Measurements from ENCODE around the gene YTHDF1. TPM values are rescaled to one million over a fixed set of nuclear protein-coding genes. Genes with fewer than 3 reads are reported as not detected.

YTHDF1 gene
- total and polyA plus RNA-seq, 2 donors (not counting 1 experiment from before 2014, with no cell fraction given) = 16.3 to 25.9 TPM

DNA sequence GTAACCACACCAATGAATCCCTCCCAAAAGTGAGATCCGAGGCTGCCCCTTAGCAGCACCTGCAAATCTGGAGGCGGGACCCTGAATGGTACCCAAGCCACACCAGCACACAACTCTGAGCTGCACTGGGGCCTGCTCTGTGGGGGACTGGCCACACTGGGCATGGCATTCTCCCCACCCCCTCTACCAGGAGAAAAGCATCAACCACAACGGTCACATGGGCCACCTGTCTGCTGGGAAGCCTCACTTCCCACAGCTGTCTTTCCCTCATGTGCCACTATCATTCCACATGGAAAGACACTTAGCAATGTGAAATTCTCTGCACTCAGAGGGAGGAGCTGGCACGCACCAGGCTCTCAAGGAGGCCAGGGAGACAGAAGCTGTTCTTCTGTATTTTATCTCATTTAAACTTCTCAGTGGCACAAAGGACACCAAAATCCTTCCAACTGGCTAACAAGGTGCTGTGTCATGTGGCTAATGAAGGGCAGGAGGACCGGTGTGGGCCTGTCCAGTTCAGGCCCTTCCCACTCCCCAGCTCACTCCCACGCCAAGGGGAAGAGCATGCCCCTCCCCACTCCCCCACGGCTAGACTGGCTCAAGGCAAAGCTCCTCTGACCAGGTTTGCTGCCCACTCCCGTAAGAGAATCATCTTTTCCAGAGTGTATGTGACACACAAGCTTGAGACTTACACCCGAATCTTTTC, 19.0 kb downstream of the YTHDF1 start:
- peaks cover 4% of the 10 kb centered on the region for H4K20me1 ChIP-seq (ENCODE audit: control insufficient read depth, extremely low read depth, insufficient read depth, low read length)

DNA sequence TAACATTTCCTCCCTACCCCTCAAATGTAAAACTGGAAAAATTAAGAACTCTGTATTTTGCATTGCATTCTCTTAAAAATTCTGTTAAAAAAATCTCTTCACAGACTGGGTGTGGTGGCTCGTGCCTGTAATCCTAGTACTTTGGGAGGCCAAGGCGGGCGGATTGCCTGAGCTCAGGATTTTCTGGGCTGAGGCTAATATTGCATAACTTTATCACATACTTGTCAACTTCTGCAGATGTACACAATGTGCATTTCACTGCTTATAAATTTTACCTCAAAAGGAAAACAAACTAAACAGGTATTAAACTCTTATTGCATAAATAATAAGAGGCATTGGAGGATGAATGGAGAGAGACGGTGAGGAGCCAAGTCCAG, 21.1 kb downstream of the YTHDF1 start:
- Histone ChIP-seq H3K4me1 (ENCODE audit: control insufficient read depth, extremely low read depth, insufficient read depth, low read length) (no peaks in the 10 kb centered on the region), H4K20me1 (ENCODE audit: control insufficient read depth, extremely low read depth, insufficient read depth, low read length) (peaks cover 4% of the 10 kb centered on the region)

More for the DNA sequence above, 19.0 kb downstream of the YTHDF1 start:
- H2AFZ ChIP-seq (ENCODE audit: low read length) = no peak overlapping the region
- H3K4me2 ChIP-seq (ENCODE audit: extremely low read depth, insufficient read depth, low read length) = no peak overlapping the region
- peak in 1 of 2 donors; percentile 24 for DNase-seq (ENCODE audit: low read depth in 2 of 2)
- no peak overlapping the region for H3K4me3 ChIP-seq (replicated peaks in 1 of 4; ENCODE audit: control extremely low read depth in 1 of 4, insufficient read depth in 1 of 4, low read depth in 3 of 4, low read length in 4 of 4)
- peaks cover 34% of the 10 kb centered on the region for H3K79me2 ChIP-seq (ENCODE audit: control insufficient read depth, insufficient read depth, low read length)
- no peaks in the 10 kb centered on the region for H3K9me3 ChIP-seq (ENCODE audit: control insufficient read depth, insufficient read depth, low read depth, low read length)
- H3K27ac ChIP-seq (ENCODE audit: insufficient read depth, low read length) = no peak overlapping the region
- no peaks in the 10 kb centered on the region for H3K27me3 ChIP-seq (ENCODE audit: control insufficient read depth, insufficient read depth, low read length)
- H3K9ac ChIP-seq (ENCODE audit: insufficient read depth, low read length) = no peak overlapping the region
- no peak for TF ChIP-seq EZH2 (IDR thresholded peaks at IDR 0.05; ENCODE audit: low read length, missing control alignments)
- TF ChIP-seq, protein P1, sequence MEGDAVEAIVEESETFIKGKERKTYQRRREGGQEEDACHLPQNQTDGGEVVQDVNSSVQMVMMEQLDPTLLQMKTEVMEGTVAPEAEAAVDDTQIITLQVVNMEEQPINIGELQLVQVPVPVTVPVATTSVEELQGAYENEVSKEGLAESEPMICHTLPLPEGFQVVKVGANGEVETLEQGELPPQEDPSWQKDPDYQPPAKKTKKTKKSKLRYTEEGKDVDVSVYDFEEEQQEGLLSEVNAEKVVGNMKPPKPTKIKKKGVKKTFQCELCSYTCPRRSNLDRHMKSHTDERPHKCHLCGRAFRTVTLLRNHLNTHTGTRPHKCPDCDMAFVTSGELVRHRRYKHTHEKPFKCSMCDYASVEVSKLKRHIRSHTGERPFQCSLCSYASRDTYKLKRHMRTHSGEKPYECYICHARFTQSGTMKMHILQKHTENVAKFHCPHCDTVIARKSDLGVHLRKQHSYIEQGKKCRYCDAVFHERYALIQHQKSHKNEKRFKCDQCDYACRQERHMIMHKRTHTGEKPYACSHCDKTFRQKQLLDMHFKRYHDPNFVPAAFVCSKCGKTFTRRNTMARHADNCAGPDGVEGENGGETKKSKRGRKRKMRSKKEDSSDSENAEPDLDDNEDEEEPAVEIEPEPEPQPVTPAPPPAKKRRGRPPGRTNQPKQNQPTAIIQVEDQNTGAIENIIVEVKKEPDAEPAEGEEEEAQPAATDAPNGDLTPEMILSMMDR (conservative IDR thresholded peaks at IDR 0.05 in 1 of 2, IDR thresholded peaks at IDR 0.05 in 1 of 2; ENCODE audit: low read depth in 1 of 2, low read length in 2 of 2) = no peak
- H3K36me3 ChIP-seq (ENCODE audit: control insufficient read depth, insufficient read depth, low read length) = peaks cover 6% of the 10 kb centered on the region
- H3K4me1 ChIP-seq (ENCODE audit: control insufficient read depth, extremely low read depth, insufficient read depth, low read length) = no peaks in the 10 kb centered on the region

DNA sequence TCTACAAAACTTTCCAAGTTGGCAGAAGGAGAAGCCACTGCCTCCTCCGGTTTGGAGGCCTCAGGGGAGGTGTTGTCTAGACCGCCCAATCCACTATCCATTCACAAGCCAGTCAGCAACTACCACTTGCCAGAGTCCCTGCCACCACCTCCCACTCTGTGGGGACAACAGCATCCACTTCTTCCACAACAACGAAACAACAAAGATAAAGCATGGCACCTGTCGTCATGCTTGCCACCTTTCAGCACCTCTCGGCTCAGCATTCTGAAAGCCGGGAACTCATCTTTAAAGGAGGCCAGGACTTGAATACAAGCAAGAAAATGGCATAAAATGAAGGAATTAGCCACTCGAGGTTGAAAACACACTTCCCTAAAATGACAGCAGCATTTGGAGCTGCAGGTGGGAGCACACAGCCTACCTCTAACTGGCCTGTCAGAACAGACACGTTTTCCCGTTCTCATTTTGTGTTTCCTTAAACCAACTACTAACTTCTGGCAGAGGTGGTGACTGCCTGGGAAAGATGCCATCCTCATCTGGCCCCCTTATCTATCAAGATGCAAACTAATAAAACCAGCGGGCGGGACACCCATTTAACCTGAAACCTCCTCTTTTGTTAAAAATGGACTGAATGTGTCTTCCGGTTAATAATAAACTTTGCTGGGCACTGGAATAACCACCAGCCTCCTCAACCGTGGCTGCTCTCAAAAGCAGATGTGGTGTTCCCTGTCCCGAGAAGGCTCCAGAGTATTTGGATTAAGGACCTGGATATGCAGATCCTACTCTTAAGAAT, 21.7 kb downstream of the YTHDF1 start:
- Histone ChIP-seq H3K27ac (ENCODE audit: insufficient read depth, low read length) (no peak overlapping the region), H3K36me3 (ENCODE audit: control insufficient read depth, insufficient read depth, low read length) (peaks cover 3% of the 10 kb centered on the region), H3K9ac (ENCODE audit: insufficient read depth, low read length) (no peak overlapping the region), H3K9me3 (ENCODE audit: control insufficient read depth, insufficient read depth, low read depth, low read length) (no peaks in the 10 kb centered on the region), H3K4me2 (ENCODE audit: extremely low read depth, insufficient read depth, low read length) (no peak overlapping the region), H3K4me3 (replicated peaks in 1 of 4; ENCODE audit: control extremely low read depth in 1 of 4, insufficient read depth in 1 of 4, low read depth in 3 of 4, low read length in 4 of 4) (no peak overlapping the region), H3K4me1 (ENCODE audit: control insufficient read depth, extremely low read depth, insufficient read depth, low read length) (no peaks in the 10 kb centered on the region), H4K20me1 (ENCODE audit: control insufficient read depth, extremely low read depth, insufficient read depth, low read length) (peaks cover 4% of the 10 kb centered on the region), H3K79me2 (ENCODE audit: control insufficient read depth, insufficient read depth, low read length) (peaks cover 14% of the 10 kb centered on the region), H2AFZ (ENCODE audit: low read length) (no peak overlapping the region), H3K27me3 (ENCODE audit: control insufficient read depth, insufficient read depth, low read length) (no peaks in the 10 kb centered on the region)
- no peak for TF ChIP-seq EZH2 (IDR thresholded peaks at IDR 0.05; ENCODE audit: low read length, missing control alignments)
- TF ChIP-seq, protein P1 (conservative IDR thresholded peaks at IDR 0.05 in 1 of 2, IDR thresholded peaks at IDR 0.05 in 1 of 2; ENCODE audit: low read depth in 1 of 2, low read length in 2 of 2) = no peak
- no peak for DNase-seq (ENCODE audit: low read depth in 2 of 2)

More for the DNA sequence above, 21.1 kb downstream of the YTHDF1 start:
- no peak overlapping the region for H3K9ac ChIP-seq (ENCODE audit: insufficient read depth, low read length)
- H3K36me3 ChIP-seq (ENCODE audit: control insufficient read depth, insufficient read depth, low read length) = peaks cover 3% of the 10 kb centered on the region
- no peak for DNase-seq (ENCODE audit: low read depth in 2 of 2)
- peaks cover 17% of the 10 kb centered on the region for H3K79me2 ChIP-seq (ENCODE audit: control insufficient read depth, insufficient read depth, low read length)
- H3K4me2 ChIP-seq (ENCODE audit: extremely low read depth, insufficient read depth, low read length) = no peak overlapping the region
- TF ChIP-seq EZH2 (IDR thresholded peaks at IDR 0.05; ENCODE audit: low read length, missing control alignments) = no peak
- TF ChIP-seq, protein P1 (conservative IDR thresholded peaks at IDR 0.05 in 1 of 2, IDR thresholded peaks at IDR 0.05 in 1 of 2; ENCODE audit: low read depth in 1 of 2, low read length in 2 of 2) = no peak
- no peaks in the 10 kb centered on the region for H3K27me3 ChIP-seq (ENCODE audit: control insufficient read depth, insufficient read depth, low read length)
- H3K9me3 ChIP-seq (ENCODE audit: control insufficient read depth, insufficient read depth, low read depth, low read length) = no peaks in the 10 kb centered on the region
- H3K4me3 ChIP-seq (replicated peaks in 1 of 4; ENCODE audit: control extremely low read depth in 1 of 4, insufficient read depth in 1 of 4, low read depth in 3 of 4, low read length in 4 of 4) = no peak overlapping the region
- no peak overlapping the region for H3K27ac ChIP-seq (ENCODE audit: insufficient read depth, low read length)
- no peak overlapping the region for H2AFZ ChIP-seq (ENCODE audit: low read length)

All from fibroblast of lung (primary cell).